Right lobe of liver (tissue), 4 donors: Measurements from ENCODE around the gene PLPP4.

Experiments used
- POLR2A ChIP-seq: fragments of 450-650 bp; IDR thresholded peaks from one replicate; pipeline ENCODE4 v1.6.1; 2017; ENCODE audit warnings: antibody characterized with exemption, mild to moderate bottlenecking
- TF ChIP-seq, protein P1 (sequence below), 4 donors: fragments of 200-600 bp in 3 of 4; fragments of 450-650 bp in 1 of 4; IDR thresholded peaks; one replicate each; pipeline versions ENCODE4 v1.5.1 to v1.8.0; 2016 to 2022; ENCODE audit warnings: antibody characterized with exemption in 4 of 4, mild to moderate bottlenecking in 2 of 4
- donor health status: DM: no; HTN: no; CAD: no.
- donor health status: DM: no; HTN: no; CAD: no.
- donor health status: DM: no; HTN: yes; CAD: no.

- TF ChIP-seq, protein P1, sequence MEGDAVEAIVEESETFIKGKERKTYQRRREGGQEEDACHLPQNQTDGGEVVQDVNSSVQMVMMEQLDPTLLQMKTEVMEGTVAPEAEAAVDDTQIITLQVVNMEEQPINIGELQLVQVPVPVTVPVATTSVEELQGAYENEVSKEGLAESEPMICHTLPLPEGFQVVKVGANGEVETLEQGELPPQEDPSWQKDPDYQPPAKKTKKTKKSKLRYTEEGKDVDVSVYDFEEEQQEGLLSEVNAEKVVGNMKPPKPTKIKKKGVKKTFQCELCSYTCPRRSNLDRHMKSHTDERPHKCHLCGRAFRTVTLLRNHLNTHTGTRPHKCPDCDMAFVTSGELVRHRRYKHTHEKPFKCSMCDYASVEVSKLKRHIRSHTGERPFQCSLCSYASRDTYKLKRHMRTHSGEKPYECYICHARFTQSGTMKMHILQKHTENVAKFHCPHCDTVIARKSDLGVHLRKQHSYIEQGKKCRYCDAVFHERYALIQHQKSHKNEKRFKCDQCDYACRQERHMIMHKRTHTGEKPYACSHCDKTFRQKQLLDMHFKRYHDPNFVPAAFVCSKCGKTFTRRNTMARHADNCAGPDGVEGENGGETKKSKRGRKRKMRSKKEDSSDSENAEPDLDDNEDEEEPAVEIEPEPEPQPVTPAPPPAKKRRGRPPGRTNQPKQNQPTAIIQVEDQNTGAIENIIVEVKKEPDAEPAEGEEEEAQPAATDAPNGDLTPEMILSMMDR (IDR thresholded peaks at IDR 0.05), result no peak
- TF ChIP-seq POLR2A, result no peak
Observed at GRCh38 chr10:120479506-120479905, 22.5 kb downstream of the PLPP4 start.
